GM21825 (cell line): Measurements from ENCODE around the gene CAV1.
"Not testable (repeated sequence)": the region's sequence is repeated elsewhere in the genome, so short reads cannot be mapped to it uniquely, and the experiment has no call there.

Source experiments
- ATAC-seq: cut with Tn5 transposase; IDR thresholded peaks from one replicate; pipeline ENCODE4 v1.9.1; 2021; ENCODE audit warnings: mild to moderate bottlenecking, moderate library complexity; ENCODE audit not compliant: unreplicated experiment

The CAV1 gene

GRCh38 chr7:116524609-116525297 is at the start of gene CAV1:
Gene CAV1, plus strand, starts transcription at chr7:116525036. Its CDS starts 27 bp downstream, at chr7:116525063.
- no peak for ATAC-seq

- no peak for ATAC-seq
Observed at GRCh38 chr7:116477625-116478024, 47.2 kb upstream of the CAV1 start.

GRCh38 chr7:116478834-116479233 is 46.0 kb upstream of the CAV1 start:
- ATAC-seq, result no peak

- no peak for ATAC-seq
Observed at GRCh38 chr7:116483271-116483942, 41.4 kb upstream of the CAV1 start.

- not testable (repeated sequence) for ATAC-seq
Observed at GRCh38 chr7:116484389-116484788, 40.4 kb upstream of the CAV1 start.

GRCh38 chr7:116487907-116488521 is 36.8 kb upstream of the CAV1 start:
- no peak for ATAC-seq

GRCh38 chr7:116490351-116490750 is 34.5 kb upstream of the CAV1 start:
- no peak for ATAC-seq

- ATAC-seq, result no peak
Observed at GRCh38 chr7:116491887-116492653, 32.8 kb upstream of the CAV1 start.

GRCh38 chr7:116492654-116493109 is 32.2 kb upstream of the CAV1 start:
- no peak for ATAC-seq

- ATAC-seq, result no peak
Observed at GRCh38 chr7:116493449-116493848, 31.4 kb upstream of the CAV1 start.

- ATAC-seq, result no peak
Observed at GRCh38 chr7:116494472-116494871, 30.4 kb upstream of the CAV1 start.

- no peak for ATAC-seq
Observed at GRCh38 chr7:116495736-116496135, 29.1 kb upstream of the CAV1 start.

GRCh38 chr7:116496653-116497052 is 28.2 kb upstream of the CAV1 start:
- no peak for ATAC-seq

GRCh38 chr7:116497708-116498107 is 27.1 kb upstream of the CAV1 start:
- ATAC-seq, result no peak

GRCh38 chr7:116499168-116500077 is 25.4 kb upstream of the CAV1 start, which contains the start of gene CAV2:
Gene CAV2, plus strand, starts transcription at chr7:116499738. Its CDS starts 44 bp downstream, at chr7:116499782.
- ATAC-seq, result peak; percentile 47

GRCh38 chr7:116500078-116500853 is 24.6 kb upstream of the CAV1 start:
- ATAC-seq, result peak; percentile 48

- no peak for ATAC-seq
Observed at GRCh38 chr7:116501425-116502167, 23.2 kb upstream of the CAV1 start.

- ATAC-seq, result no peak
Observed at GRCh38 chr7:116502201-116503096, 22.4 kb upstream of the CAV1 start.
